IMR-90 (cell line): ENCODE results near the gene APOB. TPM values are rescaled to one million over a fixed set of nuclear protein-coding genes. Genes with fewer than 3 reads are reported as not detected.

ENCODE experiments used
- ATAC-seq: fragments of 200-7000 bp; cut with Tn5 transposase; 2 replicates; pipeline ENCODE4 v1.9.1; 2020; ENCODE audit warnings: low read depth, mild to moderate bottlenecking, moderate library complexity
- BruUV-seq: library from RNA; stranded (reverse); fragments of 400-500 nt; replicated peaks from 2 replicates; lab custom pipeline; 2021; lab: Mats Ljungman, UMichigan
- CTCF ChIA-PET: fragments of 300-600 bp; formaldehyde crosslinking; extraction: SDS; loops from one replicate; lab custom pipeline; 2021; ENCODE audit warnings: antibody characterized with exemption; lab: Yijun Ruan, JAX
- POLR2A ChIA-PET: fragments of 300-600 bp; sonication (Branson Sonifier 250); formaldehyde crosslinking; loops from one replicate; lab custom pipeline; 2022; ENCODE audit warnings: antibody characterized with exemption; ENCODE audit not compliant: unreplicated experiment; lab: Charles Lee
- DNase-seq: peaks from one replicate; pipeline ENCODE4 v3.0.0; 2013
- H2AFZ ChIP-seq: replicated peaks from 2 replicates; pipeline ENCODE3; 2013; ENCODE audit warnings: low read length, mild to moderate bottlenecking; ENCODE audit not compliant: poor library complexity
- H2AK5ac ChIP-seq: 2 replicates; pipeline ENCODE4 v1.6.1; 2013; ENCODE audit warnings: low read depth, low read length, inconsistent platforms
- H2AK9ac ChIP-seq: replicated peaks from 2 replicates; pipeline ENCODE3; 2013; ENCODE audit warnings: mild to moderate bottlenecking, low read depth, low read length, moderate library complexity; ENCODE audit not compliant: poor library complexity
- H2BK120ac ChIP-seq: 2 replicates; pipeline ENCODE4 v1.6.1; 2013; ENCODE audit warnings: low read depth, low read length, inconsistent platforms
- H2BK15ac ChIP-seq: 3 replicates; pipeline ENCODE4 v1.6.1; 2013; ENCODE audit warnings: low read depth, low read length, inconsistent platforms
- H2BK20ac ChIP-seq: 2 replicates; pipeline ENCODE4 v1.6.1; 2013; ENCODE audit warnings: low read depth, mild to moderate bottlenecking, inconsistent platforms, low read length, moderate library complexity
- H2BK5ac ChIP-seq: 2 replicates; pipeline ENCODE4 v1.6.1; 2013; ENCODE audit warnings: mild to moderate bottlenecking, low read depth, low read length, inconsistent platforms; ENCODE audit not compliant: poor library complexity, severe bottlenecking
- H3K14ac ChIP-seq: replicated peaks from 2 replicates; pipeline ENCODE4 v1.6.1; 2013; ENCODE audit warnings: low read depth, low read length, inconsistent platforms
- H3K18ac ChIP-seq: 2 replicates; pipeline ENCODE4 v1.6.1; 2013; ENCODE audit warnings: low read depth, low read length, control low read depth
- H3K23ac ChIP-seq: 2 replicates; pipeline ENCODE4 v1.6.1; 2013; ENCODE audit warnings: low read depth, low read length, inconsistent platforms
- H3K27ac ChIP-seq: 2 replicates; pipeline ENCODE4 v1.5.1; 2013; ENCODE audit warnings: mild to moderate bottlenecking, control low read depth, low read length; ENCODE audit not compliant: insufficient read depth
- H3K27me3 ChIP-seq: 2 replicates; pipeline ENCODE4 v1.6.1; 2013; ENCODE audit warnings: low read length; ENCODE audit not compliant: control insufficient read depth, insufficient read depth
- H3K36me3 ChIP-seq: 2 replicates; pipeline ENCODE4 v1.6.1; 2013; ENCODE audit warnings: low read length, mixed read lengths; ENCODE audit not compliant: control insufficient read depth, insufficient read depth
- H3K4ac ChIP-seq: 2 replicates; pipeline ENCODE4 v1.6.1; 2013; ENCODE audit warnings: low read depth, low read length, inconsistent platforms
- H3K4me1 ChIP-seq: 2 replicates; pipeline ENCODE4 v1.6.1; 2013; ENCODE audit warnings: low read length, mixed read lengths; ENCODE audit not compliant: control insufficient read depth, insufficient read depth
- H3K4me2 ChIP-seq: 2 replicates; pipeline ENCODE4 v1.6.1; 2013; ENCODE audit warnings: low read depth, mild to moderate bottlenecking, control low read depth, low read length, moderate library complexity
- H3K4me3 ChIP-seq: 2 replicates; pipeline ENCODE4 v1.5.1; 2013; ENCODE audit warnings: low read depth, mild to moderate bottlenecking, control low read depth, low read length, moderate library complexity; ENCODE audit not compliant: insufficient read depth
- H3K56ac ChIP-seq: 2 replicates; pipeline ENCODE4 v1.6.1; 2013; ENCODE audit warnings: low read length, inconsistent platforms; ENCODE audit not compliant: insufficient read depth; ENCODE audit errors: extremely low read depth
- H3K79me1 ChIP-seq, 2 experiments: 2 replicates each; pipeline ENCODE4 v1.6.1; 2013; ENCODE audit warnings: low read length in 2 of 2, inconsistent platforms in 1 of 2, low read depth in 1 of 2
- H3K9ac ChIP-seq: 2 replicates; pipeline ENCODE4 v1.6.1; 2013; ENCODE audit warnings: low read depth, low read length, control low read depth
- H3K9me1 ChIP-seq: 2 replicates; pipeline ENCODE4 v1.6.1; 2013; ENCODE audit warnings: low read length, inconsistent platforms; ENCODE audit not compliant: insufficient read depth
- H3K9me3 ChIP-seq: 2 replicates; pipeline ENCODE4 v1.6.1; 2013; ENCODE audit warnings: low read length; ENCODE audit not compliant: control insufficient read depth, insufficient read depth
- H4K20me1 ChIP-seq: 2 replicates; pipeline ENCODE4 v1.6.1; 2013; ENCODE audit warnings: low read length, inconsistent platforms; ENCODE audit not compliant: insufficient read depth
- H4K5ac ChIP-seq: 2 replicates; pipeline ENCODE4 v1.6.1; 2013; ENCODE audit warnings: mild to moderate bottlenecking, low read depth, low read length, control low read depth
- H4K8ac ChIP-seq, 2 experiments: 2 replicates each; pipeline ENCODE4 v1.6.1; 2013; ENCODE audit warnings: low read depth in 2 of 2, low read length in 2 of 2, control low read depth in 1 of 2, inconsistent platforms in 1 of 2
- H4K91ac ChIP-seq: 2 replicates; pipeline ENCODE4 v1.6.1; 2013; ENCODE audit warnings: low read depth, low read length, inconsistent platforms; ENCODE audit not compliant: insufficient read depth
- BHLHE40 ChIP-seq: fragments of 150-350 bp; IDR thresholded peaks from 2 replicates; pipeline ENCODE4 v1.6.1; 2016; ENCODE audit warnings: mild to moderate bottlenecking, low read depth, low read length
- CEBPB ChIP-seq: IDR thresholded peaks from 2 replicates; pipeline ENCODE4 v1.6.1; 2012; ENCODE audit warnings: low read depth, low read length, improper control_type of control experiment
- FOS ChIP-seq: fragments of 150-350 bp; IDR thresholded peaks from 2 replicates; pipeline ENCODE4 v1.6.1; 2016; ENCODE audit warnings: low read depth, low read length
- NFE2L2 ChIP-seq: fragments of 150-350 bp; IDR thresholded peaks from 2 replicates; pipeline ENCODE4 v1.6.1; 2016; ENCODE audit warnings: low read depth, mild to moderate bottlenecking, low read length
- RFX5 ChIP-seq: IDR thresholded peaks from 2 replicates; pipeline ENCODE4 v1.8.0; 2012; ENCODE audit warnings: low read depth, mild to moderate bottlenecking, low read length, moderate library complexity
- WGBS, 2 experiments: methylation state at CpG; one replicate each; pipeline versions ENCODE4 v1.1.5 to v1.1.7; 2013; ENCODE audit warnings: missing lambda C conversion rate in 2 of 2; ENCODE audit not compliant: insufficient read length in 1 of 2; ENCODE audit errors: extremely low coverage in 2 of 2; 5-methylcytosine and 5-hydroxymethylcytosine counted together
- dilution Hi-C: fragments of 300-500 bp; cut with HindIII; formaldehyde crosslinking; loops from one replicate; pipeline ENCODE4 v1.14.3; 2018; ENCODE audit warnings: low sequenced_read_pairs; ENCODE audit not compliant: unreplicated experiment
- in situ Hi-C: fragments of 300-500 bp; cut with MboI; formaldehyde crosslinking; loops from 3 replicates; pipeline ENCODE4 v1.14.3; 2019; ENCODE audit warnings: low sequenced_read_pairs, inconsistent platforms, mixed read lengths
- intact Hi-C: fragments of 100-400 bp; cut with micrococcal nuclease; formaldehyde crosslinking; loops from 2 replicates; pipeline ENCODE4 v1.10.0; 2022
- polyA plus RNA-seq, 3 experiments: library from polyadenylated mRNA; depleted of rRNA; stranded (reverse); fragments of >200 nt; gene quantifications; 2 replicates each; pipeline ENCODE4 v1.2.3, GENCODE V29; 2012; ENCODE audit warnings: low replicate concordance in 1 of 3
- total RNA-seq: library from RNA; depleted of rRNA; stranded (reverse); fragments of >200 nt; gene quantifications from 2 replicates; pipeline ENCODE4 v1.2.3, GENCODE V29; 2012

APOB gene
- total and polyA plus RNA-seq, 2 of the 4 experiments (the other 2 are of a cell fraction), result under 0.01 TPM; not detected in 1

GRCh38 chr2:20990442-20991430 lies 53.1 kb downstream of the APOB start:
- in situ Hi-C loops, result no loop called here
- CTCF ChIA-PET, result no interaction called here
- 42% methylated on average over 5 of the region's 20 CpGs; no CpG with 5 or more reads in 1 of the 2 experiments for WGBS, 2 experiments

More at GRCh38 chr2:20990442-20991430, 53.1 kb downstream of the APOB start:
- H2BK15ac ChIP-seq, result no peak overlapping the region
- no peak overlapping the region for H3K18ac ChIP-seq
- H3K27me3 ChIP-seq, result no peaks in the 10 kb centered on the region
- intact Hi-C loops (no loop called here), dilution Hi-C loops (no loop called here)
- H4K91ac ChIP-seq, result no peak overlapping the region
- no peaks in the 10 kb centered on the region for H3K4me1 ChIP-seq
- no peak overlapping the region for H3K4me3 ChIP-seq
- no peak overlapping the region for H3K27ac ChIP-seq
- H2AK9ac ChIP-seq, result no peak overlapping the region
- ATAC-seq (no peak), DNase-seq (no peak)
- no peak overlapping the region for H4K5ac ChIP-seq
- no peak overlapping the region for H2BK120ac ChIP-seq
- H4K20me1 ChIP-seq, result no peaks in the 10 kb centered on the region
- H3K9ac ChIP-seq, result no peak overlapping the region
- no peak overlapping the region for H2BK5ac ChIP-seq
- H2BK20ac ChIP-seq, result no peak overlapping the region
- POLR2A ChIA-PET, result no interaction called here
- H3K56ac ChIP-seq, result no peak overlapping the region
- H3K4me2 ChIP-seq, result no peak overlapping the region
- no peaks in the 10 kb centered on the region for H3K36me3 ChIP-seq
- no peak overlapping the region for H3K4ac ChIP-seq
- H3K9me1 ChIP-seq, result no peaks in the 10 kb centered on the region
- no peaks in the 10 kb centered on the region for H3K9me3 ChIP-seq
- no TSS peak for BruUV-seq
- H4K8ac ChIP-seq, result no peak overlapping the region
- H2AK5ac ChIP-seq, result no peak overlapping the region
- H2AFZ ChIP-seq, result no peak overlapping the region
- H3K23ac ChIP-seq, result no peak overlapping the region
- TF ChIP-seq NFE2L2 (no peak), FOS (no peak), RFX5 (no peak), CEBPB (no peak), BHLHE40 (no peak)
- no peaks in the 10 kb centered on the region for H3K79me1 ChIP-seq
- no peak overlapping the region for H3K14ac ChIP-seq
